H4 (cell line): Measurements from ENCODE around the gene CMTM2. TPM values are rescaled to one million over a fixed set of nuclear protein-coding genes. Genes with fewer than 3 reads are reported as not detected.
"Not testable (repeated sequence)": the region's sequence is repeated elsewhere in the genome, so short reads cannot be mapped to it uniquely, and the experiment has no call there.

Source experiments
- DNase-seq: peaks from one replicate; pipeline ENCODE4 v3.0.0-alpha.2; 2015; ENCODE audit warnings: low spot score
- total RNA-seq: library from RNA; depleted of rRNA; stranded (reverse); fragments of >200 nt; shearing (Covaris generic); gene quantifications from 2 replicates; pipeline ENCODE4 v1.2.3, GENCODE V29; 2014

CMTM2 gene
- total RNA-seq, 1 experiment from 2014 or later, result not detected

GRCh38 chr16:66605979-66606751 is 26.9 kb downstream of the CMTM2 start:
- DNase-seq, result no peak

- peak; percentile 85 for DNase-seq
Measured at GRCh38 chr16:66608241-66609138, 29.2 kb downstream of the CMTM2 start.

GRCh38 chr16:66609139-66609510 is 29.9 kb downstream of the CMTM2 start:
- DNase-seq, result no peak

- DNase-seq, result no peak
Measured at GRCh38 chr16:66610111-66610820, 31.0 kb downstream of the CMTM2 start.

- DNase-seq, result not testable (repeated sequence)
Measured at GRCh38 chr16:66611911-66612310, 32.6 kb downstream of the CMTM2 start.

- DNase-seq, result no peak
Measured at GRCh38 chr16:66612422-66612821, 33.2 kb downstream of the CMTM2 start.

- no peak for DNase-seq
Measured at GRCh38 chr16:66614161-66614802, 35.0 kb downstream of the CMTM2 start.

- DNase-seq, result no peak
Measured at GRCh38 chr16:66616169-66616568, 36.9 kb downstream of the CMTM2 start.

GRCh38 chr16:66616592-66616991 is 37.3 kb downstream of the CMTM2 start:
- DNase-seq, result no peak

- DNase-seq, result no peak
Measured at GRCh38 chr16:66617010-66617434, 37.8 kb downstream of the CMTM2 start.

GRCh38 chr16:66617728-66618127 is 38.5 kb downstream of the CMTM2 start:
- no peak for DNase-seq

GRCh38 chr16:66618588-66619375 is 39.5 kb downstream of the CMTM2 start:
- DNase-seq, result peak; percentile 54

- peak; percentile 71 for DNase-seq
Measured at GRCh38 chr16:66619534-66620428, 40.5 kb downstream of the CMTM2 start.

- no peak for DNase-seq
Measured at GRCh38 chr16:66620429-66620795, 41.1 kb downstream of the CMTM2 start.

GRCh38 chr16:66621973-66622372 is 42.7 kb downstream of the CMTM2 start:
- DNase-seq, result no peak

- DNase-seq, result no peak
Measured at GRCh38 chr16:66622863-66623262, 43.6 kb downstream of the CMTM2 start.

GRCh38 chr16:66623755-66624154 is 44.5 kb downstream of the CMTM2 start:
- no peak for DNase-seq

GRCh38 chr16:66627611-66628378 is 48.5 kb downstream of the CMTM2 start:
- not testable (repeated sequence) for DNase-seq

GRCh38 chr16:66629856-66630255 is 50.6 kb downstream of the CMTM2 start:
- DNase-seq, result no peak
